ENCODE data around the gene ARFRP1. TPM values are rescaled to one million over a fixed set of nuclear protein-coding genes. Genes with fewer than 3 reads are reported as not detected.

ARFRP1 gene
- total and polyA plus RNA-seq, 2 of the 13 experiments (the other 11 are each of a cell fraction or from before 2014, with no cell fraction given) = 32.0 to 51.1 TPM

- no peak for TF ChIP-seq ZNF710 (CRISPR knock-in tag; IDR thresholded peaks at IDR 0.05; ENCODE audit: borderline replicate concordance)
- no peak for TF ChIP-seq SRY (CRISPR knock-in tag; IDR thresholded peaks at IDR 0.05)
- TF ChIP-seq ZNF775 (CRISPR knock-in tag; IDR thresholded peaks at IDR 0.05; ENCODE audit: borderline replicate concordance) = 0 out of 2 replicates have a peak, but pooled peaks have one; percentile 57
- TF ChIP-seq SMARCE1 (IDR thresholded peaks at IDR 0.05; ENCODE audit: borderline replicate concordance) = no peak
- TF ChIP-seq ZNF264 (CRISPR knock-in tag; IDR thresholded peaks at IDR 0.05) = no peak
- no peak for TF ChIP-seq ZNF777 (CRISPR knock-in tag; IDR thresholded peaks at IDR 0.05)
- TF ChIP-seq ARNTL (CRISPR knock-in tag; IDR thresholded peaks at IDR 0.05) = 0 out of 2 replicates have a peak, but pooled peaks have one; percentile 30
- TF ChIP-seq ZBTB26 (CRISPR knock-in tag; IDR thresholded peaks at IDR 0.05; ENCODE audit: borderline replicate concordance) = no peak
- no peak for TF ChIP-seq ZBTB49 (CRISPR knock-in tag; IDR thresholded peaks at IDR 0.05; ENCODE audit: borderline replicate concordance)
- no peak for TF ChIP-seq ZHX1 (CRISPR knock-in tag; IDR thresholded peaks at IDR 0.05; ENCODE audit: low read depth)
- no peak for TF ChIP-seq ZNF772 (CRISPR knock-in tag; IDR thresholded peaks at IDR 0.05)
- no peak for TF ChIP-seq PAXIP1 (CRISPR knock-in tag; conservative IDR thresholded peaks at IDR 0.05)
- no peak for TF ChIP-seq MTERF4 (CRISPR knock-in tag; IDR thresholded peaks at IDR 0.05)
- no peak for TF ChIP-seq MTA1 (CRISPR knock-in tag; IDR thresholded peaks at IDR 0.05; ENCODE audit: borderline replicate concordance)
- no peak for TF ChIP-seq TARDBP (CRISPR knock-in tag; IDR thresholded peaks at IDR 0.05)
- no peak for TF ChIP-seq RORA (CRISPR knock-in tag; IDR thresholded peaks at IDR 0.05)
Measured at GRCh38 chr20:63697357-63697867, 10.4 kb downstream of the ARFRP1 start (continued).
